IPS-15b (cell line): ENCODE results near the gene JUND.

Experiments
- H3K27me3 ChIP-seq: one replicate; pipeline ENCODE4 v1.6.1; 2013; ENCODE audit warnings: low read length; ENCODE audit not compliant: control insufficient read depth, insufficient read depth
- H3K36me3 ChIP-seq: one replicate; pipeline ENCODE4 v1.6.1; 2013; ENCODE audit warnings: low read length; ENCODE audit not compliant: control insufficient read depth, insufficient read depth
- H3K4me1 ChIP-seq: one replicate; pipeline ENCODE4 v1.6.1; 2013; ENCODE audit warnings: mild to moderate bottlenecking, low read length; ENCODE audit not compliant: control insufficient read depth, insufficient read depth
- H3K4me3 ChIP-seq: one replicate; pipeline ENCODE4 v1.5.1; 2013; ENCODE audit warnings: low read depth, low read length
- H3K9ac ChIP-seq: one replicate; pipeline ENCODE4 v1.6.1; 2013; ENCODE audit warnings: low read depth, mild to moderate bottlenecking, low read length
- H3K9me3 ChIP-seq: one replicate; pipeline ENCODE4 v1.6.1; 2013; ENCODE audit warnings: mild to moderate bottlenecking, low read length; ENCODE audit not compliant: control insufficient read depth, insufficient read depth

JUND gene

GRCh38 chr19:18307271-18307681, 25.9 kb upstream of the JUND start:
- Histone ChIP-seq H3K9ac (no peak overlapping the region), H3K9me3 (no peaks in the 10 kb centered on the region), H3K27me3 (no peaks in the 10 kb centered on the region), H3K36me3 (peaks cover 44% of the 10 kb centered on the region), H3K4me1 (peaks cover 8% of the 10 kb centered on the region), H3K4me3 (no peak overlapping the region)

DNA sequence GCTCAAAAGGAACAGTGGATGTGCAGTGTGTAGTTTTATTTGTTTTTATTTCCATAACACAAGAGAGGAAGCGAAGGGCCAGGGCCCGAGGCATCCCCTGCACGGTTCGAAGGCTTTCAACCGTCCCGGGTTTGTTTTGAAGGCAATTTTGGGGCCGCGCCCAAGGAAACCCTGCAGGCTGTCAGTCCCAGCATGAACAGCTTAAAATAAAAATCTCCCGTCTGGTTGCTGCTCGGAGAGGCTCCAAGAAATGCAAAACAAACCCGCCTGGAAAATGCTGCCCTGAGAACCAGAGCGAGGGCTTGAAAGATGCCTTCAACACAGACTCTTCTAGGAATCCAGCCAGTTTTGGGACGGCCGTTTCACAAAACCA, 25.5 kb upstream of the JUND start:
- Histone ChIP-seq H3K36me3 (peaks cover 40% of the 10 kb centered on the region), H3K9me3 (no peaks in the 10 kb centered on the region), H3K9ac (no peak overlapping the region), H3K4me1 (peaks cover 8% of the 10 kb centered on the region), H3K27me3 (no peaks in the 10 kb centered on the region), H3K4me3 (no peak overlapping the region)

DNA sequence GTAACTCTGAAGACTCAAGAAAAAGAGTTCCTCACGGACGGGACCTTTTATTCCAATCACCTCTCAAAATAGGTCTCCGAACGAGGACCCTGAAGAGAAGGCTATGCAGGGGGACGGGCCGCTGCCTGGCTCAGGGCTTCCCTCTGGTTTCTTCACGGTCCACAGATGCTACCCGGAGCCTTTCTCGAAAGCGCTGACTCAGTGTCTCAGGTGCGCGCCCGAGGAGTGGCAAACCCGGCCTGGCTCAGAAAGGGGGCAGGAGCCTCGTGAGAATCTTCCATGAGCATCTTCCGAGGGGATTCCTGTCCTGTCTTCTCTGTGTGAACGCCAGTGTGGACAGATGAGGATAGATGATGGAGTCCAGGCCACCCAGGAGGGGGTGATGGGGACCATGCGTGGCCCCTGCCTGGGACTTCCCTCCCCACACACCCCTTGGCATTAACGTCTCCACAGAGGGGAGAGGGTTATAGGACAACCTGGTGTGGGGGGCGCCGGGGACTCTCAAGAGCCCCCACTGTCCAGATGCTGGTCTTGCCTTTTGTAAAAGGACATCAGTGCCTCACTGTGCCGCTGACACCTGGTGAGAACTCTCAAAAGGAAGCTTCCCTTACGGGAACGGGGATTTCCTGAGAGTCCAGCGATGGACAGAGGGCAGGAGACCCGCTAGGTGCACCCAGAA, 24.9 kb upstream of the JUND start:
- Histone ChIP-seq H3K9me3 (no peaks in the 10 kb centered on the region), H3K4me1 (peaks cover 8% of the 10 kb centered on the region), H3K27me3 (no peaks in the 10 kb centered on the region), H3K36me3 (peaks cover 35% of the 10 kb centered on the region), H3K9ac (no peak overlapping the region), H3K4me3 (no peak overlapping the region)

GRCh38 chr19:18304458-18305310, 23.3 kb upstream of the JUND start:
- H3K4me3 ChIP-seq: peak overlapping the region; percentile 35
- H3K9me3 ChIP-seq: no peaks in the 10 kb centered on the region
- peaks cover 24% of the 10 kb centered on the region for H3K36me3 ChIP-seq
- peak overlapping the region; percentile 66 for H3K9ac ChIP-seq
- H3K27me3 ChIP-seq: no peaks in the 10 kb centered on the region
- H3K4me1 ChIP-seq: peaks cover 8% of the 10 kb centered on the region

- Histone ChIP-seq H3K9ac (peak overlapping the region; percentile 66), H3K4me1 (peaks cover 8% of the 10 kb centered on the region), H3K4me3 (no peak overlapping the region), H3K9me3 (no peaks in the 10 kb centered on the region), H3K27me3 (no peaks in the 10 kb centered on the region), H3K36me3 (peaks cover 19% of the 10 kb centered on the region)
Measured at GRCh38 chr19:18304208-18304457, 22.7 kb upstream of the JUND start.

DNA sequence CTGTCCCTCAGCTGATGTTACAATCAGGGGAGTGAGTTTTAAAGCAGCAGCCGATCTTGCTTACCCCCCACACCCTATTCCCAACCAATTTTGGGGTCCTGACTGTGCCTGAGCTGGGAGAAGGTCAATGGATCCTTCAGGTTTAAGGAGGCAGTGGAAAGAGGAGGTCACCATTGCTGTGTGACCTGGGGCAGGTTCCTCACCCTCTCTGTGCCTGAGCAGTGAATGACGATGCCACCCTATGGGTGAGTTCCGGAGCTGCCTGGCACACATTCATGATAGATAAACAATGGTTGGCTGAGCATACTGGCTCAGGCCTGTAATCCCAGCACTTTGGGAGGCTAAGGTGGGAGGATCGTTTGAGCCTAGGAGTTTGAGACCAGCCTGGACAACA, 20.3 kb upstream of the JUND start:
- no peaks in the 10 kb centered on the region for H3K27me3 ChIP-seq
- peaks cover 8% of the 10 kb centered on the region for H3K4me1 ChIP-seq
- no peaks in the 10 kb centered on the region for H3K9me3 ChIP-seq
- no peak overlapping the region for H3K9ac ChIP-seq
- no peaks in the 10 kb centered on the region for H3K36me3 ChIP-seq
- no peak overlapping the region for H3K4me3 ChIP-seq

GRCh38 chr19:18300930-18301717, 19.7 kb upstream of the JUND start:
- no peaks in the 10 kb centered on the region for H3K36me3 ChIP-seq
- H3K4me1 ChIP-seq: peaks cover 8% of the 10 kb centered on the region
- no peak overlapping the region for H3K9ac ChIP-seq
- no peaks in the 10 kb centered on the region for H3K9me3 ChIP-seq
- H3K27me3 ChIP-seq: no peaks in the 10 kb centered on the region
- H3K4me3 ChIP-seq: no peak overlapping the region

DNA sequence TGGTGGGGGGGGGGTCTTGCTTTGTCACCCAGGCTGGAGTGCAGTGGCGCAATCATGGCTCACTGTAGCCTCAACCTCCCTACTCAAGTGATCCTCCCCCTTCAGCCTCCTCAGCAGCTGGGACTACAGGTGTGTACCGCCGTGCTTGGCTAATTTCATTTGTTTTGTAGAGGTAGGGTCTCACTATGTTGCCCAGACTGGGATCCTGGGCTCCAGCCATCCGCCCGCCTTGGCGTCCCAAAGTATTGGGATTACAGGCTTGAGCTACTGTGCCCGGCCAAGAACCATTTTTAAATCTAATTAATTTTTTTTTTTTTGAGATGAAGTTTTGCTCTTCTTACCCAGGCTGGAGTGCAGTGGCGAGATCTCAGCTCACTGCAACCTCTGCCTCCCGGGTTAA, 18.2 kb upstream of the JUND start:
- H3K9ac ChIP-seq: no peak overlapping the region
- H3K27me3 ChIP-seq: no peaks in the 10 kb centered on the region
- H3K36me3 ChIP-seq: no peaks in the 10 kb centered on the region
- no peak overlapping the region for H3K4me3 ChIP-seq
- H3K4me1 ChIP-seq: peaks cover 6% of the 10 kb centered on the region
- H3K9me3 ChIP-seq: no peaks in the 10 kb centered on the region

DNA sequence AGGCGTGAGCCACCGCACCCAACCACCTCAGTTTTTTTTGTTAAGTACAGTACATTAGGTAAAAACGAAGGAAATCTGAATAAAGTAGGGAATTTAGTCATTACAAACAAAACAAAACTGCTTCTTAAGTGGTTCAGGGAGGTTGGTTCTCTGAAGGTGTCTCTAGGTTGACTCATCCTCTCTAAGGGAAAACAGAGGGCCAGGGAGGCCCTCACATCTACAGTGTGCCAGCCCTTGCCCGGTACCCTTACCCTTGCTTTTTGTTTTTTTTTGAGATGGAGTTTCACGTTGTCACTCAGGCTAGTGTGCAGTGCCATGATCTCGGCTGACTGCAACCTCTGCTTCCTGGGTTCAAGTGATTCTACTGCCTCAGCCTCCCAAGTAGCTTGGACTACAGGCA, 17.2 kb upstream of the JUND start:
- H3K9ac ChIP-seq: no peak overlapping the region
- peaks cover 9% of the 10 kb centered on the region for H3K4me1 ChIP-seq
- no peaks in the 10 kb centered on the region for H3K27me3 ChIP-seq
- no peak overlapping the region for H3K4me3 ChIP-seq
- no peaks in the 10 kb centered on the region for H3K9me3 ChIP-seq
- no peaks in the 10 kb centered on the region for H3K36me3 ChIP-seq

GRCh38 chr19:18297308-18297707, 15.9 kb upstream of the JUND start:
- Histone ChIP-seq H3K9me3 (no peaks in the 10 kb centered on the region), H3K4me1 (peaks cover 9% of the 10 kb centered on the region), H3K4me3 (no peak overlapping the region), H3K36me3 (no peaks in the 10 kb centered on the region), H3K27me3 (no peaks in the 10 kb centered on the region), H3K9ac (no peak overlapping the region)

GRCh38 chr19:18295034-18295451, 13.6 kb upstream of the JUND start:
- Histone ChIP-seq H3K9ac (no peak overlapping the region), H3K4me1 (peaks cover 13% of the 10 kb centered on the region), H3K4me3 (no peak overlapping the region), H3K9me3 (no peaks in the 10 kb centered on the region), H3K36me3 (no peaks in the 10 kb centered on the region), H3K27me3 (no peaks in the 10 kb centered on the region)

DNA sequence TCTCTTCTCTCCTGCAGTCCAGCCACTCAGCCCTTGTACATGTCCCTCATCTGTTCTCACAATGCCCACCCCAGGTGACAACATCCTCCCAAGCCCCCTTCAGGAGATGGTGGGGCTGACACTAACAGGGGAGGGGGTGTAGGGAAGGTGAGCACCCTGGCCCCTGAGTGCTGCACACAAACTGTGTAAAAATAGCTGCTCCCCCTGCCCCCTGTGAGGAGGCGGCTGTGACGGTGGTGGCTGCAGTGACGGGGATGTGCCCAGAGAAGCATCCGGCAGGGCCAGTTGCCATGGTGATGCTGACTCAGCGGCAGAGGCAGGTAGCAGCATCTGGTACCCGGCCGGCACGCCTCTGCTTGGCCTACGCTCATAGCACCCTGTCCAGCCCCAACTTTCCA, 13.0 kb upstream of the JUND start:
- Histone ChIP-seq H3K4me1 (peaks cover 15% of the 10 kb centered on the region), H3K27me3 (no peaks in the 10 kb centered on the region), H3K36me3 (no peaks in the 10 kb centered on the region), H3K9me3 (no peaks in the 10 kb centered on the region), H3K9ac (no peak overlapping the region), H3K4me3 (peak overlapping the region; percentile 56)
